ENCODE data around the gene IL17D.

DNA sequence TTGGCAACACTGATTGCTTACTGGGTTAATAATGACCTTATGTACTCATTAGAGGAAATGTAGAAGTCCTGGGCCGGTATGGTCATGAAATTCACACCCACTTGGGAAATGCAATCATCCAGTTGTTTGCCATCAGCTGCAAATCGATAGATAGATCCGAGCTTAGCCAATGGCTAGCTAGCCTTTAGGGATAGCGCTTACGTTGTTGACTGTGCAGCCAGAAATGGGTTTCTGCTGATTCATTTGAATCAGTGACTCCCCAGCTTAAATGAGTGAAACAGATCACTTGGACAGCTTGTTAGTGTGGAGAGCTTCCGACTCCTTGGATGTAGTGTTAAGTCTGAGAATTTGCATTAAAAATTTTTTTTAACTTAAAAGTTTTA, 11.8 kb downstream of the IL17D start:
- TF ChIP-seq, protein P1, sequence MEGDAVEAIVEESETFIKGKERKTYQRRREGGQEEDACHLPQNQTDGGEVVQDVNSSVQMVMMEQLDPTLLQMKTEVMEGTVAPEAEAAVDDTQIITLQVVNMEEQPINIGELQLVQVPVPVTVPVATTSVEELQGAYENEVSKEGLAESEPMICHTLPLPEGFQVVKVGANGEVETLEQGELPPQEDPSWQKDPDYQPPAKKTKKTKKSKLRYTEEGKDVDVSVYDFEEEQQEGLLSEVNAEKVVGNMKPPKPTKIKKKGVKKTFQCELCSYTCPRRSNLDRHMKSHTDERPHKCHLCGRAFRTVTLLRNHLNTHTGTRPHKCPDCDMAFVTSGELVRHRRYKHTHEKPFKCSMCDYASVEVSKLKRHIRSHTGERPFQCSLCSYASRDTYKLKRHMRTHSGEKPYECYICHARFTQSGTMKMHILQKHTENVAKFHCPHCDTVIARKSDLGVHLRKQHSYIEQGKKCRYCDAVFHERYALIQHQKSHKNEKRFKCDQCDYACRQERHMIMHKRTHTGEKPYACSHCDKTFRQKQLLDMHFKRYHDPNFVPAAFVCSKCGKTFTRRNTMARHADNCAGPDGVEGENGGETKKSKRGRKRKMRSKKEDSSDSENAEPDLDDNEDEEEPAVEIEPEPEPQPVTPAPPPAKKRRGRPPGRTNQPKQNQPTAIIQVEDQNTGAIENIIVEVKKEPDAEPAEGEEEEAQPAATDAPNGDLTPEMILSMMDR (IDR thresholded peaks at IDR 0.05): no peak
- no peak for TF ChIP-seq EZH2 (IDR thresholded peaks at IDR 0.05; ENCODE audit: borderline replicate concordance, insufficient read depth, low read depth, low read length, poor library complexity, severe bottlenecking)
